ENCODE data around the gene CA10. TPM values are rescaled to one million over a fixed set of nuclear protein-coding genes. Genes with fewer than 3 reads are reported as not detected.

Gene CA10
- polyA plus RNA-seq, 1 donor (not counting 4 experiments of a cell fraction or from before 2014, with no cell fraction given), result 2.9 TPM

DNA sequence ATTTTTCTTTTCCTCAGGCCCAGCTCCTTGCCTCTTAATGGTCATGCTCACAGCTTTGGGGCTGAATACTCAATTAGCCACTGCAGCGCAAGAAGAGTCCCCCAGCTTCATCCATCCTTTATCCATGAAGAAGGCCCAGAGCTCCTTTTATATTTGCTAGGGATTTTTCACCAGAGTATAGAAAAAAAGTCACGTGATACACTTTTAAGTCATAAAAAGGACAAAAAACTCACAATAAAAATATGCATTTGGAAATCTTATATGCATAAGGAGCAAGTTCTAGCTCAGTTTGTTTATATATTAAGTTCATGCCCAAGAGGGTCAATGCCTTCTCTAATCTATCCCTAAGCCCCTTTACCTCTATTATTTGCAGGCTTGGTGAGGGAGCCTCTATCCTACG lies 254.1 kb downstream of the CA10 start:
- Histone ChIP-seq H3K4me2 (ENCODE audit: control insufficient read depth, extremely low read depth, insufficient read depth, low read depth, low read length) (no peak overlapping the region), H3K9ac (ENCODE audit: control insufficient read depth, extremely low read depth, insufficient read depth, low read length) (no peak overlapping the region), H2AFZ (ENCODE audit: control insufficient read depth, low read length) (no peak overlapping the region), H3K9me1 (ENCODE audit: control insufficient read depth, extremely low read depth, insufficient read depth, low read length) (no peaks in the 10 kb centered on the region), H3K9me3 (ENCODE audit: control insufficient read depth, low read depth, low read length) (no peaks in the 10 kb centered on the region), H3K27me3 (ENCODE audit: control insufficient read depth, extremely low read depth, insufficient read depth, low read length) (no peaks in the 10 kb centered on the region), H3K36me3 (ENCODE audit: control insufficient read depth in 2 of 2, extremely low read depth in 1 of 2, insufficient read depth in 2 of 2, low read length in 2 of 2) (no peaks in the 10 kb centered on the region), H3K4me3 (ENCODE audit: control insufficient read depth in 2 of 3, extremely low read depth in 1 of 3, insufficient read depth in 2 of 3, low read depth in 1 of 3, low read length in 3 of 3) (no peak overlapping the region), H3K79me2 (ENCODE audit: control insufficient read depth, insufficient read depth, low read length) (no peaks in the 10 kb centered on the region), H3K27ac (ENCODE audit: control insufficient read depth, insufficient read depth, low read length) (no peak overlapping the region), H4K20me1 (ENCODE audit: control insufficient read depth, extremely low read depth, insufficient read depth, low read length) (no peaks in the 10 kb centered on the region), H3K4me1 (ENCODE audit: control insufficient read depth, extremely low read depth, insufficient read depth, low read length) (no peaks in the 10 kb centered on the region)
- DNase-seq (ENCODE audit: low read depth, low spot score), result no peak
- FAIRE-seq, result no peak
- dilution Hi-C loops (cut with MboI; ENCODE audit: extremely low pct_ligation_motif_present, low sequenced_read_pairs), result no loop called here
- TF ChIP-seq, protein P1, sequence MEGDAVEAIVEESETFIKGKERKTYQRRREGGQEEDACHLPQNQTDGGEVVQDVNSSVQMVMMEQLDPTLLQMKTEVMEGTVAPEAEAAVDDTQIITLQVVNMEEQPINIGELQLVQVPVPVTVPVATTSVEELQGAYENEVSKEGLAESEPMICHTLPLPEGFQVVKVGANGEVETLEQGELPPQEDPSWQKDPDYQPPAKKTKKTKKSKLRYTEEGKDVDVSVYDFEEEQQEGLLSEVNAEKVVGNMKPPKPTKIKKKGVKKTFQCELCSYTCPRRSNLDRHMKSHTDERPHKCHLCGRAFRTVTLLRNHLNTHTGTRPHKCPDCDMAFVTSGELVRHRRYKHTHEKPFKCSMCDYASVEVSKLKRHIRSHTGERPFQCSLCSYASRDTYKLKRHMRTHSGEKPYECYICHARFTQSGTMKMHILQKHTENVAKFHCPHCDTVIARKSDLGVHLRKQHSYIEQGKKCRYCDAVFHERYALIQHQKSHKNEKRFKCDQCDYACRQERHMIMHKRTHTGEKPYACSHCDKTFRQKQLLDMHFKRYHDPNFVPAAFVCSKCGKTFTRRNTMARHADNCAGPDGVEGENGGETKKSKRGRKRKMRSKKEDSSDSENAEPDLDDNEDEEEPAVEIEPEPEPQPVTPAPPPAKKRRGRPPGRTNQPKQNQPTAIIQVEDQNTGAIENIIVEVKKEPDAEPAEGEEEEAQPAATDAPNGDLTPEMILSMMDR (optimal IDR thresholded peaks at IDR 0.05 in 1 of 3, IDR thresholded peaks at IDR 0.05 in 1 of 3, conservative IDR thresholded peaks at IDR 0.05 in 1 of 3; ENCODE audit: extremely low read depth in 1 of 3, insufficient read depth in 2 of 3, low read length in 3 of 3), result no peak
- TF ChIP-seq EZH2 (IDR thresholded peaks at IDR 0.05; ENCODE audit: low read length), result no peak

DNA sequence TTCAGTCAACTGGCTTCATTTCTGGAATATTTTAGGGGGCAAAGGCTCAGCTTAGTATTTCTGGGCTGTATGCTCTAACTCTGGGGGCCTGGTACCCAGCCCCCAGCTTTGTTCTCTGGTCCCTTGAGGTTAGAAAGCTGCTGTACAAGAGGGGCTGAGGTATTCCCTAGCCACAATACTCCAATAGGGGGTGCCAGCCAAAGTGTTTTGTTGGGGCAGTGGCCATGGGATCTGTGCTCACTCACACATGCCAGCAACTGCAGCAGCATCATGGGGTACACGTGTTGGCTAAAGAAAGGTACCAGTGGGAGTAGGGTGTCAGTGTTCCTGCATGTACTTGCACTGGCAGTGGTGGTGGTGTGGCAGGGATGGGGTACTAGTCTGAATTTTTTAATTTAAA lies 257.3 kb downstream of the CA10 start:
- no peaks in the 10 kb centered on the region for H3K4me1 ChIP-seq (ENCODE audit: control insufficient read depth, extremely low read depth, insufficient read depth, low read length)
- TF ChIP-seq, protein P1 (optimal IDR thresholded peaks at IDR 0.05 in 1 of 3, IDR thresholded peaks at IDR 0.05 in 1 of 3, conservative IDR thresholded peaks at IDR 0.05 in 1 of 3; ENCODE audit: extremely low read depth in 1 of 3, insufficient read depth in 2 of 3, low read length in 3 of 3), result no peak
- TF ChIP-seq EZH2 (IDR thresholded peaks at IDR 0.05; ENCODE audit: low read length), result no peak
- no peaks in the 10 kb centered on the region for H3K36me3 ChIP-seq (ENCODE audit: control insufficient read depth in 2 of 2, extremely low read depth in 1 of 2, insufficient read depth in 2 of 2, low read length in 2 of 2)
- H3K79me2 ChIP-seq (ENCODE audit: control insufficient read depth, insufficient read depth, low read length), result no peaks in the 10 kb centered on the region
- no peaks in the 10 kb centered on the region for H3K9me3 ChIP-seq (ENCODE audit: control insufficient read depth, low read depth, low read length)
- no peak overlapping the region for H3K27ac ChIP-seq (ENCODE audit: control insufficient read depth, insufficient read depth, low read length)
- DNase-seq (ENCODE audit: low read depth, low spot score) (no peak), FAIRE-seq (no peak)
- H2AFZ ChIP-seq (ENCODE audit: control insufficient read depth, low read length), result no peak overlapping the region
- no peaks in the 10 kb centered on the region for H3K27me3 ChIP-seq (ENCODE audit: control insufficient read depth, extremely low read depth, insufficient read depth, low read length)
- no peak overlapping the region for H3K9ac ChIP-seq (ENCODE audit: control insufficient read depth, extremely low read depth, insufficient read depth, low read length)
- dilution Hi-C loops (cut with MboI; ENCODE audit: extremely low pct_ligation_motif_present, low sequenced_read_pairs), result no loop called here
- H3K4me3 ChIP-seq (ENCODE audit: control insufficient read depth in 2 of 3, extremely low read depth in 1 of 3, insufficient read depth in 2 of 3, low read depth in 1 of 3, low read length in 3 of 3), result no peak overlapping the region
- H4K20me1 ChIP-seq (ENCODE audit: control insufficient read depth, extremely low read depth, insufficient read depth, low read length), result no peaks in the 10 kb centered on the region
- H3K9me1 ChIP-seq (ENCODE audit: control insufficient read depth, extremely low read depth, insufficient read depth, low read length), result no peaks in the 10 kb centered on the region
- H3K4me2 ChIP-seq (ENCODE audit: control insufficient read depth, extremely low read depth, insufficient read depth, low read depth, low read length), result no peak overlapping the region

Measured in keratinocyte (primary cell).